Stimulated activated naive B cell treated with anti-CD40 and anti-IgM and Interleukin-4, amounts not matched to agents 10 μg/mL and 1 μg/mL and 100 μg/mL, for 72 hours (primary cell): Measurements from ENCODE around the gene ZNF487.
"Not testable (repeated sequence)": the region's sequence is repeated elsewhere in the genome, so short reads cannot be mapped to it uniquely, and the experiment has no call there.

Source experiments
- ATAC-seq, 2 donors: fragments of 150-1000 bp; cut with Tn5 transposase; replicated peaks; 2 replicates each; pipeline ENCODE4 v1.10.0; 2021; ENCODE audit warnings: moderate library complexity in 1 of 2
- DNase-seq: peaks from one replicate; pipeline ENCODE4 v3.0.0; 2021
- H3K27ac Mint-ChIP-seq: one replicate; pipeline ENCODE4 v1.8.0; 2022; ENCODE audit warnings: mild to moderate bottlenecking, mixed read lengths
- H3K27me3 Mint-ChIP-seq, 2 donors: one replicate each; pipeline ENCODE4 v1.8.0; 2022; ENCODE audit warnings: mixed read lengths in 2 of 2
- H3K36me3 Mint-ChIP-seq, 2 donors: one replicate each; pipeline ENCODE4 v1.8.0; 2022; ENCODE audit warnings: mixed read lengths in 2 of 2, mild to moderate bottlenecking in 1 of 2
- H3K4me1 Mint-ChIP-seq, 2 donors: one replicate each; pipeline ENCODE4 v1.8.0; 2022; ENCODE audit warnings: mixed read lengths in 2 of 2, mild to moderate bottlenecking in 1 of 2
- H3K4me3 Mint-ChIP-seq, 2 donors: one replicate each; pipeline ENCODE4 v1.8.0; 2022; ENCODE audit warnings: mild to moderate bottlenecking in 2 of 2, mixed read lengths in 2 of 2, moderate library complexity in 1 of 2
- H3K9me3 Mint-ChIP-seq, 2 donors: one replicate each; pipeline ENCODE4 v1.8.0; 2022; ENCODE audit warnings: mixed read lengths in 2 of 2, mild to moderate bottlenecking in 1 of 2

The ZNF487 gene

GRCh38 chr10:43465736-43466120 is 28.8 kb downstream of the ZNF487 start:
- not testable (repeated sequence) for H3K27ac Mint-ChIP-seq, H3K27me3 Mint-ChIP-seq, ATAC-seq, H3K4me3 Mint-ChIP-seq, H3K9me3 Mint-ChIP-seq, DNase-seq, H3K4me1 Mint-ChIP-seq, H3K36me3 Mint-ChIP-seq

DNA sequence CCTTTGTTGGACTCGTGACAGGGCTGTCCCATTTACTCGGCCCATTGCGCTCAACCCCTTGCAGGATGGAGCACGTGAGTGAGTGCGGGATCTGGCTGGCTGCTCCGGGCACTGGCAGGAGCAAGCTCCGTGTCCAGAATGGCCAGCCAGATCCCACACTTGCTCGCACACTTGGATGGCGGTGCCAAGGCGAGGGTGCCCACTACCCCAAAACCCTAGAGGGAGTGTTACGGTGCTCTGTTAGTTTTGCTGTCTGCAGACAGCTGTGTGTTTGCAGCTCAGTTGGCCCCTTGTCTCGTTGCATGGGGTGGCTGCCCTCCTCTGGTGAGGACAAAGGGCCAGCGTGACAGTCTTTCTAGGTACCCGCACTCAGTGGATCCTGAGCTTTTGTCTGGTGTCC is 34.2 kb downstream of the ZNF487 start:
- DNase-seq: no peak
- Mint-ChIP-seq H3K4me1 (no peaks in the 10 kb centered on the region), H3K9me3 (peaks cover 0 to 3% of the 10 kb centered on the region in 2 donors), H3K27me3 (no peaks in the 10 kb centered on the region), H3K36me3 (peaks cover 7 to 10% of the 10 kb centered on the region in 2 donors), H3K27ac (no peak overlapping the region), H3K4me3 (no peak overlapping the region)
- no peak for ATAC-seq

GRCh38 chr10:43471935-43472720 is 35.2 kb downstream of the ZNF487 start:
- ATAC-seq (no peak), DNase-seq (no peak)
- H3K36me3 Mint-ChIP-seq: peaks cover 12 to 16% of the 10 kb centered on the region in 2 donors
- H3K27ac Mint-ChIP-seq: no peak overlapping the region
- H3K4me3 Mint-ChIP-seq: no peak overlapping the region
- H3K27me3 Mint-ChIP-seq: no peaks in the 10 kb centered on the region
- no peaks in the 10 kb centered on the region for H3K4me1 Mint-ChIP-seq
- peaks cover 0 to 4% of the 10 kb centered on the region in 2 donors for H3K9me3 Mint-ChIP-seq

DNA sequence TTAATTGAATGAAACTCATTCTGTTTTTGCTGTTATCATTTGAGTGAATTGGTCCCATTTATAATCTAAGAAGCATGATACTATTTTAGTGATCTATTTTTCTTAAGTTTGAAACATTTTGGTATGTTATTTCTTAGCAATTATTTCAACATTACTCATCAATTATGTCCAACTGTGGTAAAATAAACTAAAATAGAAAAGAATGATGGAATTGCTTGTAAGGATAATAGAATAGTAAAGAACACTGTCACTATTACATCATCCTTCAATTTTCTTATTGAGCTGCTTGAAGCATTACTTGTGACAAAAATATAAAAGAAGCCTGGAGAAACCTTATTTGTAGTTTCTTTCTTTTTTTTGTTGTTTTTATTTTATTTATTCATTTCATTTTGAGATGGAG is 42.4 kb downstream of the ZNF487 start:
- Mint-ChIP-seq H3K27me3 (no peaks in the 10 kb centered on the region), H3K36me3 (peaks cover 35 to 44% of the 10 kb centered on the region in 2 donors), H3K4me1 (no peaks in the 10 kb centered on the region), H3K4me3 (no peak overlapping the region), H3K27ac (no peak overlapping the region), H3K9me3 (peaks cover 13 to 14% of the 10 kb centered on the region in 2 donors)
- DNase-seq: no peak
- no peak for ATAC-seq

- Mint-ChIP-seq H3K4me3 (no peak overlapping the region), H3K36me3 (peaks cover 41 to 48% of the 10 kb centered on the region in 2 donors), H3K4me1 (no peaks in the 10 kb centered on the region), H3K27ac (no peak overlapping the region), H3K9me3 (peaks cover 21 to 22% of the 10 kb centered on the region in 2 donors), H3K27me3 (no peaks in the 10 kb centered on the region)
- ATAC-seq: no peak
- DNase-seq: no peak
Measured at GRCh38 chr10:43482319-43483078, 45.6 kb downstream of the ZNF487 start.

DNA sequence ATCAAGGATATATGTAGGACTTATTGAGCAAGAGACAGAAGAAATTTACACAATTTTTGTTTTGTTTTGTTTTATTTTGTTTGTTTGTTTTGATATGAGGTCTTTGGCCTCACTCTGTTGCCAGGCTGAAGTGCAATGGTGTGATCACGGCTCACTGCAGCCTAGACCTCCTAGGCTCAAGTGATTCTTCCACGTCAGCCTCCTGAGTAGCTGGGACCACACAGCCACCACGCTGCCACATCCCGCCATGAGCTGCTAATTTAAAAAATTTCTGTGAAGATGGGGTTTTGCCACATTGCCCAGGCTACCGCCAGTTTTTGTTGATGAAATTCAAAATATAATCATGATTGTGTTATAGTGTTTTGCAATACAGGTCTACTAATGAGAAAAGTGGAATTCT is 54.9 kb downstream of the ZNF487 start:
- H3K4me3 Mint-ChIP-seq: no peak overlapping the region
- DNase-seq (no peak), ATAC-seq (no peak)
- H3K27me3 Mint-ChIP-seq: no peaks in the 10 kb centered on the region
- no peaks in the 10 kb centered on the region for H3K4me1 Mint-ChIP-seq
- peaks cover 3 to 11% of the 10 kb centered on the region in 2 donors for H3K9me3 Mint-ChIP-seq
- peaks cover 0 to 2% of the 10 kb centered on the region in 2 donors for H3K36me3 Mint-ChIP-seq
- H3K27ac Mint-ChIP-seq: no peak overlapping the region

DNA sequence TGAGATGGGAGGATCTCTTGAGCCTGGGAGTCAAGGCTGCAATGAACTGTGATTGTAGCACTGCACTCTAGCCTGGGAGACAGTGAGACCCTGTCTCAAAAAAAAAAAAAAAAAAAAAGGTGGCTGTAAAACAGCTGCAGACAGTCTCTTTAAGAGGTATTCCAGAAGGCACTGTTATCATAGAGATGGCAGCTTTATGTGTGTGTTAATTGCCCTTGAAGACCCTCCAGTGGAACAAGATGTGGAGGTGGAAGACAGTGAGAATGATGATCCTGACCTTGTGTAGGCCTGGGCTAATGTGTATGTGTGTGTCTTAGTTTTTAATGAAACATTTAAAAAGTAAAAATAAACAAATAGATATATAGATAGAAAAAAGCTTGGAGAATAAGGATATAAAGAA is 66.0 kb downstream of the ZNF487 start:
- no peaks in the 10 kb centered on the region for H3K4me1 Mint-ChIP-seq
- no peak overlapping the region for H3K27ac Mint-ChIP-seq
- peaks cover 0 to 1% of the 10 kb centered on the region in 2 donors for H3K9me3 Mint-ChIP-seq
- no peaks in the 10 kb centered on the region for H3K27me3 Mint-ChIP-seq
- H3K36me3 Mint-ChIP-seq: peaks cover 0 to 4% of the 10 kb centered on the region in 2 donors
- ATAC-seq (no peak), DNase-seq (no peak)
- H3K4me3 Mint-ChIP-seq: no peak overlapping the region

DNA sequence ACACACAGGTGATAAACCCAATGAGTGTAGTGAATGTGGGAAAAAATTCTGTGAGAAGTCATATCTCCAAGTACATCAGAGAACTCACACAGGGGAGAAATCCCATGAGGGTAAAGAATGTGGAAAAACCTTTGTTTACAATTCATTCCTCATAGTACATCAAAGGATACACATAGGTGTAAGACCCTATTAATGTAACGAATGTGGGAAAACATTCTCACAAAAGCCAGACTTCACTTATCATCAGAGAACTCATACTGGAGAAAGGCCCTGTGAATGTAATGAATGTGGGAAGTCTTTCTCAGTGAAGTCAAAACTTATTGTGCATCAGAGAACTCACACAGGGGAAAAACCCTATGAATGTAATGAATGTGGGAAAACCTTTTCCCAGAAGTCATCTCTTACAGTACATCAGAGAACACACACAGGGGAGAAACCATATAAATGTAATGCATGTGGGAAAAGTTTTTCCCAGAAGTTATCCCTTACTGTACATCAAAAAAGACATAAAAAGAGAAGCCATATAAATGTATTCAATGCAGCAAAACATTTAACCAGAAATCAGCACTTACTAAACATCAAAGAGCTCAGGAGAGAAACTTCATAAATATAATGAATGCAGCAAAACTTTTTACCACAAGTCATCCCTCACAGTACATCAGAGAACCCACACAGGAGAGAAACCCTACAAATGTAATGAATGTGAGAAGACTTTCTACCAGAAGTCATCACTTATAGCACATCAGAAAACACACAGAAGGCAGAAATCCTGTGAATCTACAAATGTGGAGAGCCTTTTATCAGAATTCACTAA is 87.7 kb downstream of the ZNF487 start:
- Mint-ChIP-seq H3K9me3 (peaks cover 44 to 52% of the 10 kb centered on the region in 2 donors), H3K27ac (no peak overlapping the region)

More for the DNA sequence above, 87.7 kb downstream of the ZNF487 start:
- Mint-ChIP-seq H3K4me1 (no peaks in the 10 kb centered on the region), H3K27me3 (peaks cover 0 to 3% of the 10 kb centered on the region in 2 donors), H3K36me3 (peaks cover 11 to 32% of the 10 kb centered on the region in 2 donors), H3K4me3 (no peak overlapping the region)
- ATAC-seq (no peak), DNase-seq (no peak)
